KOPT-K1 (cell line): ENCODE measurements around the gene PIEZO1.

ENCODE experiments used
- H3K27ac ChIP-seq: fragments of 200-600 bp; sonication (generic); 2 replicates; pipeline ENCODE4 v1.5.1; 2016; ENCODE audit warnings: antibody characterized with exemption, mild to moderate bottlenecking, low read depth, low read length; ENCODE audit not compliant: poor library complexity, severe bottlenecking
- H3K36me3 ChIP-seq: fragments of 200-600 bp; sonication (generic); 2 replicates; pipeline ENCODE4 v1.5.1; 2017; ENCODE audit warnings: antibody characterized with exemption, mild to moderate bottlenecking, low read length, moderate library complexity; ENCODE audit not compliant: insufficient read depth
- H3K9me3 ChIP-seq: fragments of 200-600 bp; sonication (generic); 2 replicates; pipeline ENCODE4 v1.5.1; 2017; ENCODE audit warnings: antibody characterized with exemption, low read length, mild to moderate bottlenecking; ENCODE audit not compliant: insufficient read depth, poor library complexity, severe bottlenecking

PIEZO1 gene

DNA sequence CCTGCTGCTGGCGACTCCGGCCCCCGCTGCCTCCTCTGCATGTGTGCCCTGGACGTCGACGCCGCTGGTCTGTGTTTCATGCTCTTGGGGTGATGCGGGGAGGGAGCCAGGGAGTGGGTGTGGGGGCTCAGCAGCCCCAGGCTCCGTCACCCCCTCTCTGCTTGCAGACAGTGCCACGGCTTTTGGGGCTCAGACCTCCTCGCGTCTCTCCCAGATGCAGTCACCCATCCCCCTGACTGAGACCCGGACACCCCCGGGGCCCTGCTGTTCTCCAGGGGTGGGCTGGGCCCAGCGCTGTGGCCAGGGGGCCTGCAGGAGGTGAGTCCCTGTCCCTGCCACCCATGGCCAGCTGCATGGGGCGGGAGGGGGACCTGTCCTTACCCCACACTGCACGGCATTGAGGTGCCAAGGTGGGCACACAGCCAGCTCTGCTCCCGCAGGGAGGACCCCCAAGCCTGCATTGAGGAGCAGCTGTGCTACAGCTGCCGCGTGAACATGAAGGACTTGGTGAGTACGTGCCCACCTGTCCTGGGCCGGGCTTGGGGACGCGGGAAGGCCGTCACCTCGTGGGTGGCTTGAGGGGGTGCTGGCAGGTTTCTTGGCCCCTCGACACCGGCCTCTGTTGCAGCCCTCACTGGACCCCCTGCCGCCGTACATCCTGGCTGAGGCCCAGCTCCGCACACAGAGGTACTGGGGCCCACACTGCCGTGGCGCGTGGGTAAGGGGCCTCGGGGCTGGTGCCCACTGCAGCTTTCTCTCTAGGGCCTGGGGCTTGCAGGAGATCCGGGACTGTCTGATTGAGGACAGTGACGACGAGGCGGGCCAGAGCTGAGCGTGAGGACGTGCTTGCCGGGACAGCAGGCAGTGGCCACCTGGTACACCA lies 70.4 kb downstream of the PIEZO1 start:
- no peaks in the 10 kb centered on the region for H3K9me3 ChIP-seq
- no peak overlapping the region for H3K27ac ChIP-seq
- H3K36me3 ChIP-seq, result peaks cover 90% of the 10 kb centered on the region

DNA sequence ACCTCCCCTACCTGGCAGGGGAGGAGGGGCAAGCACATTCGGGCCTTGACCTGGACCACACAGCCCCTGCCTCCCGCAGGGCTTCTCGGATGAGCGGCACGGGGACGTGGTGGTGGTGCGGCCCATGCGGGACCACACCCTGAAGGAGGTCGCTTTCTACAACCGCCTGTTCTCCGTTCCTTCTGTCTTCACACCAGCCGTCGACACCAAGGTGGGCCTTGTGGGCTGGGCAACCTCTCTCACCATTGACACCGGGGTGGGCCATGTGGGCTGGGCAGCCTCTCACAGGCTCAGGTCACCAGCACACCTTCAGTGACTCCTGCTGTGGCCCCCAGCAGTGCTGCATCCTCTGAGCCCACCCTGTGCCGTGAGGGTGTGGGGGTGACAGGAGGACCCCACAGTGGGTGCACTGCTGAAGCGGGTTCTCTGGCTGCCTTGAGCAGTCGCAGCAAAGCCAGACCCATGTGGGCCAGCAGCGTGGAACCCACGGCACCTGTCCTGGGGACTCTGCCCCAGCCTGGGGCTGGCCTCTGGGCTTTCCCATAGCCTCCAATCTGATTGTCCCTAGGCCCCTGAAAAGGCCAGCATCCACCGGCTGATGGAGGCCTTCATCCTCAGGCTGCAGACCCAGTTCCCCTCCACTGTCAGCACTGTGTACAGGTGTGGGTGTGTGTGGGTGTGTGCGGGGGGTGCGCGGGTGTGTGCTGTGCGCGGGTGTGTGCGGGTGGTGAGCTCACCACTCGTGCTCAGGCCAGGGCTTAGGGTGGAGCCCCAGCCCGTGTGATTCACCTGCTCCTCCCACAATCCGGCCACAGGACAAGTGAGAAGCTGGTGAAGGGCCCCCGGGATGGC lies 71.2 kb downstream of the PIEZO1 start:
- Histone ChIP-seq H3K36me3 (peaks cover 90% of the 10 kb centered on the region), H3K27ac (no peak overlapping the region), H3K9me3 (no peaks in the 10 kb centered on the region)

DNA sequence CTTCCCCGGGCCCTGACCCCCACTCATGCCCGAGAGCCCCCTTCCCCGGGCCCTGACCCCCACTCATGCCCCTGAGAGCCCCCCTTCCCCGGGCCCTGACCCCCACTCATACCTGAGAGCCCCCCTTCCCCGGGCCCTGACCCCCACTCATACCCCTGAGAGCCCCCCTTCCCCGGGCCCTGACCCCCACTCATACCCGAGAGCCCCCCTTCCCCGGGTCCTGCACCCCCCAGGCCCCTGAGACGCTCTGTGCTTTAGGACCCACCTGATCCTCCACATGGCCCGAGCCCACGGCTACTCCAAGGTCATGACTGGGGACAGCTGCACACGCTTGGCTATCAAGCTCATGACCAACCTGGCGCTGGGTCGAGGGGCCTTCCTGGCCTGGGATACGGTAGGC lies 72.0 kb downstream of the PIEZO1 start:
- Histone ChIP-seq H3K9me3 (no peaks in the 10 kb centered on the region), H3K27ac (no peak overlapping the region), H3K36me3 (peaks cover 87% of the 10 kb centered on the region)

DNA sequence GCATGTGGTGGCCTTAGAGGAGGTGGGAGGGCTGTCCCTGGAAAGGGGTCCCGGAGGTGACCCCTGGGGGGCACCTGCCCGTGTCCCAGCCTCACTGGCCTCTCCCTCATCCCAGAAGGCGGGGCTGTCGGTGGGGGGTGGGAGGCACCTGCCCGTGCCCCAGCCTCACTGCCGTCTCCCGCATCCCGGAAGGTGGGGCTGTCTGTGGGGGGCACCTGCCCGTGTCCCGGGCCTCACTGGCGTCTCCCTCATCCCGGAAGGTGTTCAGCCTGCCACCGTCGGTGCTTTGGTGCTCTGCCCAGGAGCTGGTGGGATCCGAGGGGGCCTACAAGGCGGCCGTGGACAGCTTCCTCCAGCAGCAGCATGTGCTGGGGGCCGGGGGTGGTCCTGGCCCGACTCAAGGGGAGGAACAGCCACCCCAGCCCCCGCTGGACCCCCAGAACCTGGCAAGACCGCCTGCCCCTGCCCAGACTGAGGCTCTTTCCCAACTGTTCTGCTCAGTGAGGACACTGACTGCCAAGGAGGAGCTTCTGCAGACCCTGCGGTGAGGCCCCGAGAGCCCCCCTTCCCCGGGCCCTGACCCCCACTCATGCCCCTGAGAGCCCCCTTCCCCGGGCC lies 72.5 kb downstream of the PIEZO1 start:
- no peaks in the 10 kb centered on the region for H3K9me3 ChIP-seq
- H3K27ac ChIP-seq, result no peak overlapping the region
- H3K36me3 ChIP-seq, result peaks cover 81% of the 10 kb centered on the region

DNA sequence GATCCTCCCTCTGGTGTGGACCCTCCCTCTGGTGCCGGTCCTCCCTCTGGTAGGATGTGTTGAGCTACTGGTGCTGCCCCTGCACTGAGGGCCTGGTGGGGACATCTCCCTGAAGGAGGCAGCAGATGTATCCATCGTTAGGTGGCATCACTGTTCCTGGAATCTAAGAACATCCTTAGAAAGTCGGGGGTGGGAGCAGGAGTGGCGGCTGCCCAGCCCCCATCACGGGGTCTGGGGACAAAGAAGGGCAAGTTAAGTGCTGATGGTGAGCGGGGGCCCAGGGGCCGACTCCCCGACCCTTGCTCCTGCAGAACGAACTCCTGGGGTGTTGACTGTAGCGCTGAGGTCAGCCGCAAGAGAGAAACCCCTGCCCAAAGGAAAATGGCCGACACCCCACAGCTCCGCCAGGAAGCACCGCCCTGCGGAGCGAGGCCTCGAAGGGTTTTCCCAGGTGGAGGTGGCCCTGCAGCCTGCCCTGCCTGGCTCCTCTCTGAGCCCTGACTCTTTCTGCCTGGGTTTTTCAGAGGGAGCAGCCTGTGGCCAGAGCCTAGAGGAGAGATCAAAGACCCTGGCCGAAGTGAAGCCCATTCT lies 73.2 kb downstream of the PIEZO1 start:
- Histone ChIP-seq H3K27ac (no peak overlapping the region), H3K36me3 (peaks cover 75% of the 10 kb centered on the region), H3K9me3 (no peaks in the 10 kb centered on the region)

DNA sequence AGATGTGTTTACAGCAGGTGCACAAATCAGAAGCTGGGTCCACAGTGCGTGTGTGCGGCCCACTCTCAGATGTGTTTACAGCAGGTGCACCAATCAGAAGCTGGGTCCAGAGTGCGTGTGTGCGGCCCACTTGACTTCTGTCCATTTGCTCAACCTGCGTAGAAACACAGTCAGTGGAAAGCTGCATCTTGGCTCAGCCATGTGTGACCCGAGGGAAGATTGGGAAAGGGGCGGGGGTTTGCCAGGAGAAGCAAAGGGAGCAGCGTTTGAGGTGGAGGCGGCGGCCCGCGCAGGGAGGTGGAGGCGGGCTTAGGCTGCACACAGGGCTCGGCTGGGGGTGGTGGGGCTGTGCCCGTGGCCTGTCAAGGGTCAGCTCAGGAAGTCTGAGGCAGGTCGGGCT lies 74.5 kb downstream of the PIEZO1 start:
- no peaks in the 10 kb centered on the region for H3K9me3 ChIP-seq
- H3K27ac ChIP-seq, result no peak overlapping the region
- H3K36me3 ChIP-seq, result peaks cover 62% of the 10 kb centered on the region

DNA sequence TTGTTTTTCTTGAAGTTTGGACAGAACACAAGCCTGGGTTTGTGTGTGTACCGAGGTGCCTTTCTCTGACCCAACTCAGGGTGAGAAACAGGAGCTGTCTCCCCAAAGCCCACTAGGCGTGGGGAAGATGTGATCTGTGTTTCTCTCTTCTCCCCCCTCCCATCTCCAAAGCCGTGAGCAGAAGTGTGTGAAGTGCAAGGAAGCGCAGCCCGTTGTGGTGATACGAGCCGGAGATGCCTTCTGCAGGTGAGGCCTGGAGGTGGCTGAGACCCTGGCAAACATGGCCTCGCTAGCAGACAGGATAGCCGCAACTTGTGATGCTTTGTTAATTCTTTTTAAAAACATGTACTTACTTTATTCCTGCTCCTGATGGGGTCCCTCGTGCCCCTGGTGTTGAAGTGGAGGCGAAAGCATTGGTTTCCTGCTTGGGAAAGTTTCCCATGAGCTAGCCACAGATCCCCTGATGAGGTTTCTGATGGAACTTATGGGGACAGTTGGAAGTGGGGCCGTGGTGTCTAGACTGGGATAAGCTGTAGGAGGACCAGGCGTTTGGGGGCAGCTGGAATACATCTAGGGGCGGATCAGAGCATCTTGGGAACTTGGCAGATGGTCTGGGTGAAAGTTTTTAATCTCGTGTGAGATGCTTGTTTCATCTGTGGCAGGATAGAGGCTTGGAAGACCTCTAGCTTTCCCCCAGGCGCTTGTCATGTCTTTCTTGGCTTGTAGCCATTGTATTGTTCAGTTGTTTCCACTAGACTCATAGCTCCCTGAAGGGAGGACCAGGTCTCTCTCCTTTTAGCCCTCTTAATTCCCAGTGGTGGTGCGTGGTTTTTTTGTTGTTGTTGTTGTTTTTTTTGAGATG lies 77.8 kb downstream of the PIEZO1 start:
- Histone ChIP-seq H3K27ac (peak overlapping the region; percentile 62), H3K9me3 (no peaks in the 10 kb centered on the region), H3K36me3 (peaks cover 34% of the 10 kb centered on the region; the same call in 1 of the 2 replicates)

DNA sequence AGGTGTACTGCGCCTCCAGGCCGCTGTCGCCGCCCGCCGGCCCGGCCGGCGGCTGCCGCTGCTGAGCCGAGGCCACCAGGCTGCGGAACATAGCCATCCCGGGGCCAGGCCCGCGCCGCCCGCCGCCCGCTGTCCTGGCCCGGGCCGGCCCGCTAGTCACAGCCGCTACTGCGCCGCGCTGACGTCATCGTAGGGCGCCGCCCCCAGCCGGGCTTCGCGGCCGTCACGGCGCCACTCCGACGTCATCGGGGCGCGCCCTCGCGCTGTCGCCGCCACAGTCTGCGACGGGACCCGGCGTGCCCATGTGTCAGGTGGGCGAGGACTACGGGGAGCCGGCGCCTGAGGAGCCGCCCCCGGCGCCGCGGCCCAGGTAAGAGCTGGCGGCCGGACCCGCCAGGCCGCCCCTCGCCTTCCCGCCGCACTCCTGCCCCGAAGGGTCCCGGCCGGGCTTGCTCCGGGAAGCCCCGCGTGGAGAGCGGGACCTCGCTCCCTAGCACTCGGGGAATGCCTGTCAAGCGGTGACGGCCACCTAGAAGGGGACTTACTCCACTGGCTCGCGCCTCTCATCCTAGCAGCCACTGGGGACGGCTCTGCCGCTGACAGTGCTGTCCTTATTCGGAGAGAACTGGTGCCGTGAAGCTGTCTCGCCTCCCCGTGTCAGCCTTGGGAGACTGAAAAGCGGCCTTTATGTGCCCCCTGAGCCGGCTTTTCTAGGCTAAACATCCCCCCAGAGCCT lies 78.6 kb downstream of the PIEZO1 start, which contains the start of the genes CTU2 and RNF166:
CTU2 (plus strand) TSS at position 275 of the 736 bp plus-strand sequence; CDS start at position 303, 28 bp downstream.
RNF166 (minus strand) TSS at position 180 of the 736 bp plus-strand sequence; CDS start at position 97, 83 bp downstream.
- Histone ChIP-seq H3K27ac (peak within 1 kb of the TSS; percentile 62), H3K9me3 (no peaks in the 10 kb centered on the region), H3K36me3 (peaks cover 30% of the 10 kb centered on the region; the same call in 1 of the 2 replicates)

DNA sequence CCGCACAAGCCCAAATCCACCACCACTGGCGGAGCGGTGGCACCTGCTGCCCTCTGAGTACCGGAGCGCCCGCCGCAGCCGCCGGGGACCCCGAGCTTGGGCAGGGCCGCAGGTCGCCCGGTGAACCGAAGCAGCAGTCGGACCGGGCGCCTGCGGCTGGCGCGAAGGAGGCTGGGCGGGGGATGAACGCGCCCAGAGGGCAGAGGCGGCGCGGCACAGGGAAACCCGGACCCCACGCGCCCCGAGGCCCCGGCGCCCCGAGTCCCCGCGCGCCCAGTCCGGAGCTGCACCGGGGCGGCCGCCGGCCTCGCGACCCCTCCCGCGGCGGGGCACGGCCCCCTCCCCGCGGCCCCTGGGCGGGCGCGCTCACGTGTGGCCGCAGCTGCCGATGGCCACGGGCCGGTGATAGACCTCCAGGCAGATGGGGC lies 79.2 kb downstream of the PIEZO1 start:
- Histone ChIP-seq H3K27ac (peak overlapping the region; percentile 62), H3K9me3 (no peaks in the 10 kb centered on the region), H3K36me3 (peaks cover 24% of the 10 kb centered on the region; the same call in 1 of the 2 replicates)

DNA sequence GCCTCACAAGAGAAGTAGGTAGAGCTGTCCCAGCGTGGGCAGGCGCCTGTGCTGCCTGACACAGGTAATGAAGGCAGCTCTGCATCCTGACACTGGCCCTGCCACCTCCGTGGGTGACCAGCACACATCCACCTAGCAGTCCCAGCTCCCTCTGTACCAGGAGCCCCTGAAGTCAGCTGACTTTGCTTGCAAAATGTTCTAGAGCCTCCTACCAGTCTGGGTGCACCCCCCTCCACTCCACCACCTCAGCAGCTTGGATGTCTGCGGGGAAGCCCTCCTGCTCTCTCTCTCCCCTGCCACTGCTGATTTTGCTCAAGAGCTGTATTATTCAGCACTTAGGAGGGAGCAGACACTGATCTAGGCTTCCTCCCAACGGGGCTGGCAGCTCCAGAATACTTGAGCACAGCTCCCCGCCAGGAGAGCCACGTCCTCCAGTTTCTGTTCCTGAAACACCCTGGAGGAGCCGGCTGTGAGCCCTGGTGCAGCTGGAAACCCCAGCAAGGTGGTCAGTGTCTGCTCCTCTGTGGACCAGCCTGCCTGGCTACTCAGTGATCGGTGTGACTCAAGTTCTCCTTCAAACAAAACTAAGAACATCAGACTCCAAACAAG lies 79.8 kb downstream of the PIEZO1 start:
- Histone ChIP-seq H3K27ac (peak overlapping the region; percentile 62), H3K36me3 (peaks cover 18% of the 10 kb centered on the region; the same call in 1 of the 2 replicates), H3K9me3 (no peaks in the 10 kb centered on the region)

DNA sequence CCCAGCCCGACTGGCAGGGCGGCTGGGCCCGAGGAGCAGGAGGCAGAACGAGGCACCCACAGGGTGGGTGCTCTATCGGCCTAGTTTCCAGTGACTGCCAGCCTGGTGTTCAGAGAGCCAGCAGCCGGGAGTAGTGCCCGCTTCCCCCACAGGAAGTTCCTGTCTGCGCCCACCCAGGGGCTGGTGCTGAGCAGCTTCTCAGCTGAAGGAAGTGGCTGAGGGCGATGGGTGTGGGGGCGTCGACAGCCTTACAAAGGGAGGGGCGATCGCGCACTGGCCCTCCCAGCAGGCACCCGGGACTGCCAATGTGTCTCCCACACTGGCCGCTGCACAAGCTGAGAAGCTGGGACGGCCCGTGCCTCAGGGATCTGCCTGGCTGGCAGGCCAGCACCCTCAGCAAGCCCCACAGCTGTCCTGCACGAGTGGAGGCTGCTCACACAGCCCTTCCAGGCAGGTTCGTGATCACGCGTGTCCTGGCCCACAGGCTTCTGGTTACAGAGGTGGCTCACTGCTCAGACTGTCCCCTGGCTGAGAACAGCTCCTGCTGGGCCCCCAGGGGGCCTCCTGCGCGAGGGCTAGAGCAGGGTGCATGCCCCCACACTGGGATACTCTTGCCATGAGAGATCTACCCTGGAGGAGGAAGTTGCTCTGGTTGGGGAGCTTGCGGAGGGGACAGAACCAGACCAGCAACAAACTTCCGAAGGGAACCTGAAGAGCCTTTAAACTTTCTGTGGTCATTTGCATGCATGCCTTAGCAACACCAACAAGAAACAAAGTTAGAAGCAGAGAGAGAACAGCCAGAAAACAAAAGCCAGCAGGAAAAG lies 81.3 kb downstream of the PIEZO1 start:
- peaks cover 13% of the 10 kb centered on the region; the same call in 1 of the 2 replicates for H3K36me3 ChIP-seq
- peak overlapping the region; percentile 90 for H3K27ac ChIP-seq
- H3K9me3 ChIP-seq, result no peaks in the 10 kb centered on the region
